Mesendoderm (in vitro differentiated cells): ENCODE data around the gene SNF8.

Experiments used
- DNase-seq: peaks from one replicate; pipeline ENCODE4 v3.0.0; 2013
- H2AK5ac ChIP-seq: 2 replicates; pipeline ENCODE4 v1.6.1; 2013; ENCODE audit warnings: low read length, inconsistent platforms
- H2BK120ac ChIP-seq: 2 replicates; pipeline ENCODE4 v1.6.1; 2013; ENCODE audit warnings: low read depth, mild to moderate bottlenecking, low read length, moderate library complexity, mixed read lengths
- H2BK15ac ChIP-seq: replicated peaks from 2 replicates; pipeline ENCODE4 v1.6.1; 2013; ENCODE audit warnings: low read depth, mild to moderate bottlenecking, moderate library complexity
- H2BK5ac ChIP-seq: 2 replicates; pipeline ENCODE4 v1.6.1; 2013; ENCODE audit warnings: low read length, inconsistent platforms
- H3K18ac ChIP-seq: 2 replicates; pipeline ENCODE4 v1.6.1; 2013; ENCODE audit warnings: mild to moderate bottlenecking, low read length, mixed read lengths
- H3K23ac ChIP-seq: one replicate; pipeline ENCODE4 v1.6.1; 2013; ENCODE audit warnings: low read length
- H3K27ac ChIP-seq: 2 replicates; pipeline ENCODE4 v1.5.1; 2013; ENCODE audit warnings: low read depth, mild to moderate bottlenecking, inconsistent platforms, low read length, moderate library complexity
- H3K27me3 ChIP-seq: 2 replicates; pipeline ENCODE4 v1.6.1; 2013; ENCODE audit warnings: low read length, control low read depth, mild to moderate bottlenecking, inconsistent platforms; ENCODE audit not compliant: insufficient read depth, poor library complexity
- H3K36me3 ChIP-seq: 2 replicates; pipeline ENCODE4 v1.6.1; 2013; ENCODE audit warnings: low read length, inconsistent platforms; ENCODE audit not compliant: control insufficient read depth, insufficient read depth
- H3K4ac ChIP-seq: one replicate; pipeline ENCODE4 v1.6.1; 2013; ENCODE audit warnings: low read depth, mild to moderate bottlenecking, low read length, moderate library complexity
- H3K4me1 ChIP-seq: 2 replicates; pipeline ENCODE4 v1.6.1; 2013; ENCODE audit warnings: low read depth, low read length, inconsistent platforms; ENCODE audit not compliant: control insufficient read depth
- H3K4me2 ChIP-seq: 2 replicates; pipeline ENCODE4 v1.6.1; 2013; ENCODE audit warnings: low read length
- H3K4me3 ChIP-seq: 2 replicates; pipeline ENCODE4 v1.5.1; 2013; ENCODE audit warnings: mild to moderate bottlenecking, low read length
- H3K56ac ChIP-seq: one replicate; pipeline ENCODE4 v1.6.1; 2013; ENCODE audit warnings: low read length
- H3K79me1 ChIP-seq: 2 replicates; pipeline ENCODE4 v1.6.1; 2013; ENCODE audit warnings: low read length, inconsistent platforms
- H3K79me2 ChIP-seq: 2 replicates; pipeline ENCODE4 v1.6.1; 2013; ENCODE audit warnings: mild to moderate bottlenecking, low read length; ENCODE audit not compliant: control insufficient read depth, insufficient read depth
- H3K9ac ChIP-seq: 2 replicates; pipeline ENCODE4 v1.6.1; 2013; ENCODE audit warnings: low read length, inconsistent platforms
- H4K5ac ChIP-seq: one replicate; pipeline ENCODE4 v1.6.1; 2013; ENCODE audit warnings: low read length
- H4K8ac ChIP-seq: one replicate; pipeline ENCODE4 v1.6.1; 2013; ENCODE audit warnings: low read depth, mild to moderate bottlenecking, control low read depth, low read length, moderate library complexity
- WGBS: extraction: QIAGEN DNeasy Blood & Tissue Kit; methylation state at CpG from one replicate; pipeline ENCODE4 v1.1.7; 2013; ENCODE audit warnings: low lambda C conversion rate, missing lambda C conversion rate; ENCODE audit not compliant: insufficient coverage; ENCODE audit errors: extremely low coverage; 5-methylcytosine and 5-hydroxymethylcytosine counted together

The SNF8 gene

DNA sequence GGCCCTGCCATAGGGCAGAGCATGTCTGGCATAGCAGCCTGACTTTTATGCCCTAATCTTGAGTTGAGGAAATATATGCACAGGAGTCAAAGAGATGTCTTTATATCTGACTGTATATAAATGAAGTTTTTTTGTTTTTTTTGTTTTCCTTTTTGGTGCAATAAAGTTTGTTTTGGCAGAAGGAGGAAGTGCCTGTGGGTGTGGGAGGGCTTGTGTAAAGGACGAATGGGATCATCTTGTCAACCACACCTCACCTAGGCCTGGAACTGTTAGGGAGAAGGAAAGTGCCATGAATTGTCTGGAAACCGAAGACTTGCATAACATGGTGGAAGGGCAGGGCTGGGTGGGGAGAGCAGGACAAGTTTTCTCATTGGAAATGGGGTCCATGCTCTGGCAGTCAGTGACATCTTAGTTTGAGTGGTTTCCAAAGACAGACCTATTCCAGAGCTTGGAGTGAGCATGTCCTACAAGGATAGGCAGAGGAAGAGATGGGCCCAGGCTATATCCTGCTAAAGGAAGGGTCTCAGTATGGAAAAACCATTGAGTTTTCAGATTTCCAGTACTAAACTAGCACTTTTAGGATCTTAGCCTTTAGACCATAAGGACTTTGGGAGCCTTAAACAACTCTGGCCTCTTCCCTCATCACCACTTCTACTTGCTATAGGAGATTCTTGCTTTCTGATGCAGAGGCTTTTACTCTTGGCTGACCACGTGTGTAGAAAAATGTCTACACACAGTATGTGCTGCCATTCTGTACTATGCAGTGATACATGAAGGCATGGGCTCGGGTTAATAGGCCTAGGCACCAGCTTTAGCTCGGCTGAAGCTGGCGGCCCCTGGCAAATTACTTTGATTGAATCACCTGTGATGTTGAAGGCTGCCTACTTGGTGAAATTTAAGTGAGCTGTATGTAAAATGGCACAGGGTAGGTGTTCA lies 15.5 kb downstream of the SNF8 start:
- Histone ChIP-seq H2AK5ac (no peak overlapping the region), H3K27ac (no peak overlapping the region), H4K8ac (no peak overlapping the region), H3K79me1 (peaks cover 2% of the 10 kb centered on the region), H3K23ac (no peak overlapping the region), H3K4me2 (no peak overlapping the region), H2BK5ac (no peak overlapping the region), H3K36me3 (peaks cover 21% of the 10 kb centered on the region), H3K79me2 (no peaks in the 10 kb centered on the region), H3K4ac (no peak overlapping the region), H3K27me3 (no peaks in the 10 kb centered on the region), H3K18ac (no peak overlapping the region), H3K4me1 (no peaks in the 10 kb centered on the region), H3K4me3 (no peak overlapping the region), H4K5ac (no peak overlapping the region), H3K56ac (no peak overlapping the region), H2BK120ac (no peak overlapping the region), H2BK15ac (no peak overlapping the region), H3K9ac (no peak overlapping the region)
- no peak for DNase-seq
- no CpG with 5 or more reads among the region's 6 CpGs for WGBS

DNA sequence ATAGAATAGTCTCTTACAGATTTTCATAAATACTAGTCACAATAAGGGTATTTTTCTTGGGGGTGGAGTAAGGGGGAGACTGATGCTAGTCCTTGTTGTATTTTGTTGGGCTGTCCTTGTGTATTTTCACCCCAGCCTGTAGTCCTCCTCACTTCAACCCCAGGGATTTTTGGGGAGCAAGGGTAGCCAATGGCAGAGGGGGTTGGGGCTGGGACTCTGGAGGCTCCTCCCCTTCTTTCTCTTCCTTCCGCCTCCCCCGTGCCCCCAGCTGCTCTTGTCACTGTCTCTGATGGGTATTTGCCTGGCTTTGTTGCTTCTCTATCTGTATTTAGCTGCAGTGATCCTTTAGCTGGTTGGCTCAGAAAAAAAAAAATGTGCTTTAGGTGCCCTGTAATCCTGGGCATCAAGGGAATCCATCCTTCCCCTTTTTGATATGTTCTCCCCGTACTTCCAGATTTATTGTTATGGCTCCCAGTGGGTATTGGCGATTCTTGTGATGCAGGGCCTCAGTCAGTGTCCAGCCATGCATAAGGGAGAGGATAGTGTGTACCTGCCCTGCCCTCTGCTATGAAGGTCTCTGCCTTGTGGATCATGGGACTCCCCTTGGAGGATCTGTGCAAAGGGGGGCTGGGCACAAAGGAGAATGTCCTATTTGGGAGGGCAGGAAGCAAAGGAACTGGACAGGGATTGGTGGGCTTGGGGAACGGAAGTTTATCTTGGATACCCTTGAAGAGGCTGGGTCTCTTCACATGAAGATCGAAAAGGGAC lies 16.5 kb downstream of the SNF8 start:
- H3K56ac ChIP-seq: no peak overlapping the region
- H3K4ac ChIP-seq: no peak overlapping the region
- H4K5ac ChIP-seq: no peak overlapping the region
- no peak overlapping the region for H3K9ac ChIP-seq
- H2AK5ac ChIP-seq: no peak overlapping the region
- no peak overlapping the region for H2BK5ac ChIP-seq
- DNase-seq: no peak
- peaks cover 2% of the 10 kb centered on the region for H3K79me1 ChIP-seq
- no peak overlapping the region for H3K23ac ChIP-seq
- no peaks in the 10 kb centered on the region for H3K27me3 ChIP-seq
- H2BK120ac ChIP-seq: no peak overlapping the region
- H3K4me1 ChIP-seq: no peaks in the 10 kb centered on the region
- no peak overlapping the region for H3K18ac ChIP-seq
- no CpG with 5 or more reads among the region's 6 CpGs for WGBS
- H3K27ac ChIP-seq: no peak overlapping the region
- H3K4me2 ChIP-seq: no peak overlapping the region
- peaks cover 23% of the 10 kb centered on the region for H3K36me3 ChIP-seq
- no peak overlapping the region for H4K8ac ChIP-seq
- no peak overlapping the region for H2BK15ac ChIP-seq
- H3K4me3 ChIP-seq: no peak overlapping the region
- H3K79me2 ChIP-seq: no peaks in the 10 kb centered on the region

- DNase-seq: no peak
- Histone ChIP-seq H3K4me3 (no peak overlapping the region), H3K4me2 (no peak overlapping the region), H4K5ac (no peak overlapping the region), H3K79me1 (peaks cover 5% of the 10 kb centered on the region), H3K27me3 (no peaks in the 10 kb centered on the region), H3K18ac (no peak overlapping the region), H3K4me1 (no peaks in the 10 kb centered on the region), H3K4ac (no peak overlapping the region), H4K8ac (no peak overlapping the region), H3K56ac (no peak overlapping the region), H3K9ac (no peak overlapping the region), H2AK5ac (no peak overlapping the region), H3K79me2 (no peaks in the 10 kb centered on the region), H3K23ac (no peak overlapping the region), H2BK5ac (no peak overlapping the region), H3K27ac (no peak overlapping the region), H2BK15ac (no peak overlapping the region), H2BK120ac (no peak overlapping the region), H3K36me3 (peaks cover 25% of the 10 kb centered on the region)
- no CpG with 5 or more reads among the region's 3 CpGs for WGBS
Observed at GRCh38 chr17:48925991-48926342, 18.7 kb downstream of the SNF8 start.

DNA sequence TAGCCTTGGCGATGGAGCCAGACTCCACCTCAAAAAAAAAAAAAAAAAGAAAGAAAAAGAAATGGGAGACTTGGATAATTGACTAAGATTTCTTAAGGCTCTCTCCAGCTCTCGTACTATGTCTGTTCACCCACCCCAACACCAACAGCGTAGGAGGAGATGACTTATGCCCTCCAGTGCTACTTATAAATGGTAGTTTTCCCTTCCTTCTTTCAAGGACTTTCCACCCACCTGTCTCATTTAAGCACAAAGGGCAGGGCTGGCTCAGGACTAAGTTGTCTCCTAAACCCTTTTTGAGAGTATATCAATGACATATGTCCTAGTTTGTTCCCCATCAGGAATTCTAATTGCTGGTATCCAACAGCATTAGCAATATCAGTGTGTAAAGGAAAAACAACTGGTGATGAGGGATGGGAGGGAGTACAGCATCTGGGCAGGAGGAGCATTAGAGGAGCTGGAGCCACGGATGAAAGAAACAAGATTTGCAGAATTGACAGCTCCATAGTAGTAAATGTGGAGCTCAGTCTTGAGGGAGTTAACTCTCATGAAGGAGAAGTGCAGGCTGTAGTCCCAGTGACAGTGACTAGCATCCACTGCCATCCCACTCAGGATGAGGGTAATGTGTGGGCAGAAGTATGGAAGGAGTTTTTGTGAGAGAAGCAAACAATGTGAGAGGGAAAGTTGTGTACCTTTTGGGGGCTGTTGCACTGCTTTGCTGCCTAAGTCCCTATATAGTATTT lies 19.2 kb downstream of the SNF8 start:
- H4K8ac ChIP-seq: no peak overlapping the region
- no peak overlapping the region for H3K18ac ChIP-seq
- no peak overlapping the region for H3K4me3 ChIP-seq
- no peak overlapping the region for H3K4ac ChIP-seq
- no peaks in the 10 kb centered on the region for H3K4me1 ChIP-seq
- H2BK5ac ChIP-seq: no peak overlapping the region
- no CpG with 5 or more reads among the region's 4 CpGs for WGBS
- no peak overlapping the region for H2BK120ac ChIP-seq
- DNase-seq: no peak
- no peak overlapping the region for H3K56ac ChIP-seq
- no peak overlapping the region for H3K23ac ChIP-seq
- H3K79me2 ChIP-seq: no peaks in the 10 kb centered on the region
- no peak overlapping the region for H3K9ac ChIP-seq
- no peak overlapping the region for H3K4me2 ChIP-seq
- no peaks in the 10 kb centered on the region for H3K27me3 ChIP-seq
- H4K5ac ChIP-seq: no peak overlapping the region
- peaks cover 26% of the 10 kb centered on the region for H3K36me3 ChIP-seq
- peaks cover 5% of the 10 kb centered on the region for H3K79me1 ChIP-seq
- H2BK15ac ChIP-seq: no peak overlapping the region
- H3K27ac ChIP-seq: no peak overlapping the region
- no peak overlapping the region for H2AK5ac ChIP-seq

- H3K27me3 ChIP-seq: no peaks in the 10 kb centered on the region
- H3K23ac ChIP-seq: no peak overlapping the region
- peaks cover 31% of the 10 kb centered on the region for H3K79me1 ChIP-seq
- no peak for DNase-seq
- no peak overlapping the region for H3K56ac ChIP-seq
- peaks cover 4% of the 10 kb centered on the region for H3K4me1 ChIP-seq
- no peak overlapping the region for H3K27ac ChIP-seq
- no peak overlapping the region for H3K4ac ChIP-seq
- H3K18ac ChIP-seq: no peak overlapping the region
- H2BK5ac ChIP-seq: no peak overlapping the region
- H2BK120ac ChIP-seq: no peak overlapping the region
- no CpG with 5 or more reads among the region's 5 CpGs for WGBS
- H2AK5ac ChIP-seq: no peak overlapping the region
- H4K8ac ChIP-seq: no peak overlapping the region
- H3K4me2 ChIP-seq: no peak overlapping the region
- peaks cover 26% of the 10 kb centered on the region for H3K36me3 ChIP-seq
- H3K4me3 ChIP-seq: no peak overlapping the region
- no peak overlapping the region for H3K9ac ChIP-seq
- peaks cover 46% of the 10 kb centered on the region for H3K79me2 ChIP-seq
- no peak overlapping the region for H4K5ac ChIP-seq
- H2BK15ac ChIP-seq: no peak overlapping the region
Observed at GRCh38 chr17:48915459-48916282, 29.0 kb downstream of the SNF8 start.
